IMR-90 (cell line): ENCODE data around the gene CBLIF. TPM values are rescaled to one million over a fixed set of nuclear protein-coding genes. Genes with fewer than 3 reads are reported as not detected.
"Not testable (repeated sequence)": the region's sequence is repeated elsewhere in the genome, so short reads cannot be mapped to it uniquely, and the experiment has no call there.

ENCODE experiments used
- ATAC-seq: fragments of 200-7000 bp; cut with Tn5 transposase; 2 replicates; pipeline ENCODE4 v1.9.1; 2020; ENCODE audit warnings: low read depth, mild to moderate bottlenecking, moderate library complexity
- BruUV-seq: library from RNA; stranded (reverse); fragments of 400-500 nt; replicated peaks from 2 replicates; lab custom pipeline; 2021; lab: Mats Ljungman, UMichigan
- CTCF ChIA-PET: fragments of 300-600 bp; formaldehyde crosslinking; extraction: SDS; loops from one replicate; lab custom pipeline; 2021; ENCODE audit warnings: antibody characterized with exemption; lab: Yijun Ruan, JAX
- POLR2A ChIA-PET: fragments of 300-600 bp; sonication (Branson Sonifier 250); formaldehyde crosslinking; loops from one replicate; lab custom pipeline; 2022; ENCODE audit warnings: antibody characterized with exemption; ENCODE audit not compliant: unreplicated experiment; lab: Charles Lee
- DNase-seq: peaks from one replicate; pipeline ENCODE4 v3.0.0; 2013
- H2AFZ ChIP-seq: replicated peaks from 2 replicates; pipeline ENCODE3; 2013; ENCODE audit warnings: low read length, mild to moderate bottlenecking; ENCODE audit not compliant: poor library complexity
- H2AK5ac ChIP-seq: 2 replicates; pipeline ENCODE4 v1.6.1; 2013; ENCODE audit warnings: low read depth, low read length, inconsistent platforms
- H2AK9ac ChIP-seq: replicated peaks from 2 replicates; pipeline ENCODE3; 2013; ENCODE audit warnings: mild to moderate bottlenecking, low read depth, low read length, moderate library complexity; ENCODE audit not compliant: poor library complexity
- H2BK120ac ChIP-seq: 2 replicates; pipeline ENCODE4 v1.6.1; 2013; ENCODE audit warnings: low read depth, low read length, inconsistent platforms
- H2BK15ac ChIP-seq: 3 replicates; pipeline ENCODE4 v1.6.1; 2013; ENCODE audit warnings: low read depth, low read length, inconsistent platforms
- H2BK20ac ChIP-seq: 2 replicates; pipeline ENCODE4 v1.6.1; 2013; ENCODE audit warnings: low read depth, mild to moderate bottlenecking, inconsistent platforms, low read length, moderate library complexity
- H2BK5ac ChIP-seq: 2 replicates; pipeline ENCODE4 v1.6.1; 2013; ENCODE audit warnings: mild to moderate bottlenecking, low read depth, low read length, inconsistent platforms; ENCODE audit not compliant: poor library complexity, severe bottlenecking
- H3K14ac ChIP-seq: replicated peaks from 2 replicates; pipeline ENCODE4 v1.6.1; 2013; ENCODE audit warnings: low read depth, low read length, inconsistent platforms
- H3K18ac ChIP-seq: 2 replicates; pipeline ENCODE4 v1.6.1; 2013; ENCODE audit warnings: low read depth, low read length, control low read depth
- H3K23ac ChIP-seq: 2 replicates; pipeline ENCODE4 v1.6.1; 2013; ENCODE audit warnings: low read depth, low read length, inconsistent platforms
- H3K27ac ChIP-seq: 2 replicates; pipeline ENCODE4 v1.5.1; 2013; ENCODE audit warnings: mild to moderate bottlenecking, control low read depth, low read length; ENCODE audit not compliant: insufficient read depth
- H3K27me3 ChIP-seq: 2 replicates; pipeline ENCODE4 v1.6.1; 2013; ENCODE audit warnings: low read length; ENCODE audit not compliant: control insufficient read depth, insufficient read depth
- H3K36me3 ChIP-seq: 2 replicates; pipeline ENCODE4 v1.6.1; 2013; ENCODE audit warnings: low read length, mixed read lengths; ENCODE audit not compliant: control insufficient read depth, insufficient read depth
- H3K4ac ChIP-seq: 2 replicates; pipeline ENCODE4 v1.6.1; 2013; ENCODE audit warnings: low read depth, low read length, inconsistent platforms
- H3K4me1 ChIP-seq: 2 replicates; pipeline ENCODE4 v1.6.1; 2013; ENCODE audit warnings: low read length, mixed read lengths; ENCODE audit not compliant: control insufficient read depth, insufficient read depth
- H3K4me2 ChIP-seq: 2 replicates; pipeline ENCODE4 v1.6.1; 2013; ENCODE audit warnings: low read depth, mild to moderate bottlenecking, control low read depth, low read length, moderate library complexity
- H3K4me3 ChIP-seq: 2 replicates; pipeline ENCODE4 v1.5.1; 2013; ENCODE audit warnings: low read depth, mild to moderate bottlenecking, control low read depth, low read length, moderate library complexity; ENCODE audit not compliant: insufficient read depth
- H3K56ac ChIP-seq: 2 replicates; pipeline ENCODE4 v1.6.1; 2013; ENCODE audit warnings: low read length, inconsistent platforms; ENCODE audit not compliant: insufficient read depth; ENCODE audit errors: extremely low read depth
- H3K79me1 ChIP-seq, 2 experiments: 2 replicates each; pipeline ENCODE4 v1.6.1; 2013; ENCODE audit warnings: low read length in 2 of 2, inconsistent platforms in 1 of 2, low read depth in 1 of 2
- H3K9ac ChIP-seq: 2 replicates; pipeline ENCODE4 v1.6.1; 2013; ENCODE audit warnings: low read depth, low read length, control low read depth
- H3K9me1 ChIP-seq: 2 replicates; pipeline ENCODE4 v1.6.1; 2013; ENCODE audit warnings: low read length, inconsistent platforms; ENCODE audit not compliant: insufficient read depth
- H3K9me3 ChIP-seq: 2 replicates; pipeline ENCODE4 v1.6.1; 2013; ENCODE audit warnings: low read length; ENCODE audit not compliant: control insufficient read depth, insufficient read depth
- H4K20me1 ChIP-seq: 2 replicates; pipeline ENCODE4 v1.6.1; 2013; ENCODE audit warnings: low read length, inconsistent platforms; ENCODE audit not compliant: insufficient read depth
- H4K5ac ChIP-seq: 2 replicates; pipeline ENCODE4 v1.6.1; 2013; ENCODE audit warnings: mild to moderate bottlenecking, low read depth, low read length, control low read depth
- H4K8ac ChIP-seq, 2 experiments: 2 replicates each; pipeline ENCODE4 v1.6.1; 2013; ENCODE audit warnings: low read depth in 2 of 2, low read length in 2 of 2, control low read depth in 1 of 2, inconsistent platforms in 1 of 2
- H4K91ac ChIP-seq: 2 replicates; pipeline ENCODE4 v1.6.1; 2013; ENCODE audit warnings: low read depth, low read length, inconsistent platforms; ENCODE audit not compliant: insufficient read depth
- WGBS, 2 experiments: methylation state at CpG; one replicate each; pipeline versions ENCODE4 v1.1.5 to v1.1.7; 2013; ENCODE audit warnings: missing lambda C conversion rate in 2 of 2; ENCODE audit not compliant: insufficient read length in 1 of 2; ENCODE audit errors: extremely low coverage in 2 of 2; 5-methylcytosine and 5-hydroxymethylcytosine counted together
- dilution Hi-C: fragments of 300-500 bp; cut with HindIII; formaldehyde crosslinking; loops from one replicate; pipeline ENCODE4 v1.14.3; 2018; ENCODE audit warnings: low sequenced_read_pairs; ENCODE audit not compliant: unreplicated experiment
- in situ Hi-C: fragments of 300-500 bp; cut with MboI; formaldehyde crosslinking; loops from 3 replicates; pipeline ENCODE4 v1.14.3; 2019; ENCODE audit warnings: low sequenced_read_pairs, inconsistent platforms, mixed read lengths
- intact Hi-C: fragments of 100-400 bp; cut with micrococcal nuclease; formaldehyde crosslinking; loops from 2 replicates; pipeline ENCODE4 v1.10.0; 2022
- polyA plus RNA-seq, 3 experiments: library from polyadenylated mRNA; depleted of rRNA; stranded (reverse); fragments of >200 nt; gene quantifications; 2 replicates each; pipeline ENCODE4 v1.2.3, GENCODE V29; 2012; ENCODE audit warnings: low replicate concordance in 1 of 3
- total RNA-seq: library from RNA; depleted of rRNA; stranded (reverse); fragments of >200 nt; gene quantifications from 2 replicates; pipeline ENCODE4 v1.2.3, GENCODE V29; 2012

CBLIF gene
- total and polyA plus RNA-seq, 2 of the 4 experiments (the other 2 are of a cell fraction) = not detected

DNA sequence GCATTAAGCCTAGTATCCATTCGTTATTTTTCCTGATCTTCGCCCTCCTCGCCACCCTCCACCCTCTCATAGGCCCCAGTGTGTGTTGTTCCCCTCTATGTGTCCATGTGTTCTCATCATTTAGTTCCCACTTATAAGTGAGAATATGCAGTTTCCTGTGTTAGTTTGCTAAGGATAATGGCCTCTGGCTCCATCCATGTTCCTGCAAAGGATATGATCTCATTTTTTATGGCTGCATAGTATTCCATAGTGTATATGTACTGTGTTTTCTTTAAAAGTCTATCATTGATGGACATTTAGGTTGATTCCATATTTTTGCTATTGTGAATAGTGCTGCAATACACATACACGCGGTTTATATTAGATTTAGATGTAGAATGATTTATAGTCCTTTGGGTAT, 6.1 kb upstream of the CBLIF start:
- H2AFZ ChIP-seq, H3K4me1 ChIP-seq, H2BK120ac ChIP-seq, DNase-seq, intact Hi-C loops, H3K4ac ChIP-seq, H3K27ac ChIP-seq, H4K5ac ChIP-seq, H3K14ac ChIP-seq, CTCF ChIA-PET, H4K91ac ChIP-seq, H3K4me2 ChIP-seq, dilution Hi-C loops, H2BK15ac ChIP-seq, H3K9me3 ChIP-seq, H3K9me1 ChIP-seq, H3K4me3 ChIP-seq, H3K9ac ChIP-seq, in situ Hi-C loops, H3K18ac ChIP-seq, H3K36me3 ChIP-seq, H3K27me3 ChIP-seq, BruUV-seq, H4K20me1 ChIP-seq, H2BK5ac ChIP-seq, H3K79me1 ChIP-seq, ATAC-seq, H2AK5ac ChIP-seq, H2BK20ac ChIP-seq, H3K23ac ChIP-seq, POLR2A ChIA-PET, H3K56ac ChIP-seq, H4K8ac ChIP-seq, H2AK9ac ChIP-seq: not testable (repeated sequence)
- no CpG with 5 or more reads among the region's 5 CpGs for WGBS, 2 experiments

DNA sequence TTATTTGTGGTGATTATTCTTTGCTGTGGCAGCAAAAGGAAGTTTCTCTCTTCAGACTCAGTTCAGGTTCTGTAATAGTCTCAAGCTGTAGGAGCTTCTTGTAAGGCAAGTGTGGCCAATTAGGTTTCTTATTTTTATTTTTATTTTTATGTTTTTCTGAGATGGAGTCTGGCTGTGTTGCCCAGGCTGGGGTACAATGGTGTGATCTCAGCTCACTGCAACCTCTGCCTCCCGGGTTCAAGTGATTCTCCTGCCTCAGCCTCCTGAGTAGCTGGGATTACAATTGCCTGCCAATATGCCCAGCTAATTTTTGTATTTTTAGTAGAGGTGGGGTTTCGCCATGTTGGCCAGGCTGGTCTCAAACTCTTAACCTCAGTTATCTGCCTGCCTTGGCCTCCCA, 4.3 kb upstream of the CBLIF start:
- H2AFZ ChIP-seq, H3K4me2 ChIP-seq, POLR2A ChIA-PET, H4K5ac ChIP-seq, H4K8ac ChIP-seq, H3K56ac ChIP-seq, DNase-seq, H3K9me3 ChIP-seq, H4K20me1 ChIP-seq, H3K18ac ChIP-seq, H3K14ac ChIP-seq, H2AK9ac ChIP-seq, dilution Hi-C loops, H3K27me3 ChIP-seq, H2BK5ac ChIP-seq, H3K4ac ChIP-seq, H3K4me1 ChIP-seq, H3K23ac ChIP-seq, H2BK15ac ChIP-seq, H3K79me1 ChIP-seq, ATAC-seq, H3K27ac ChIP-seq, H4K91ac ChIP-seq, H3K4me3 ChIP-seq, BruUV-seq, CTCF ChIA-PET, H3K9me1 ChIP-seq, H2BK120ac ChIP-seq, H2BK20ac ChIP-seq, intact Hi-C loops, H3K36me3 ChIP-seq, H3K9ac ChIP-seq, H2AK5ac ChIP-seq: not testable (repeated sequence)
- in situ Hi-C loops = loop anchor here (25.0 kb wide), 1 partner anchor 338 kb away; the partner anchor contains the start of gene MS4A6A
- no CpG with 5 or more reads among the region's 2 CpGs for WGBS, 2 experiments
